ENCODE measurements around the gene SHFL. TPM values are rescaled to one million over a fixed set of nuclear protein-coding genes. Genes with fewer than 3 reads are reported as not detected.

SHFL gene
- total RNA-seq, 1 donor from 2014 or later, result 22.1 TPM

DNA sequence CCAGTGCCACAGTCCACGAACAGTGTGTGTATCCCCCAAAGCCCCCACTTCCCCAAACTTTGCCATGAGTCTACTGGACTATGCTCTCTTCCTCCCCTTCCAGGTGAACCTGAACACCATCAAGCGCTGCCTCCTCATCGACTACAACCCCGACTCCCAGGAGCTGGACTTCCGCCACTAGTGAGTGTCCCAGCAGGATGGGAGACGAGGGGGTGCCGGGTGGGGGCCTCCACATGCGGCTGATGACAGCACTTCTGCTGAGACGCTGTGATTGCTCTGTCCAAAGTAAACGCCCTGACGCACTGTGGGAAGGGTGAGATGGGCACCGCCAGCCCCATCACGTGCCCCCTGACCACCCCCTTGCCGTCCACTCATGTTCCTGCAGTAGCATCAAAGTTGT is 23.4 kb downstream of the SHFL start:
- no peak for DNase-seq (ENCODE audit: low read depth)

- no peak for DNase-seq (ENCODE audit: low read depth)
Measured at GRCh38 chr19:10110076-10110971, 24.2 kb downstream of the SHFL start.

- DNase-seq (ENCODE audit: low read depth), result no peak
Measured at GRCh38 chr19:10110972-10111317, 24.8 kb downstream of the SHFL start.

DNA sequence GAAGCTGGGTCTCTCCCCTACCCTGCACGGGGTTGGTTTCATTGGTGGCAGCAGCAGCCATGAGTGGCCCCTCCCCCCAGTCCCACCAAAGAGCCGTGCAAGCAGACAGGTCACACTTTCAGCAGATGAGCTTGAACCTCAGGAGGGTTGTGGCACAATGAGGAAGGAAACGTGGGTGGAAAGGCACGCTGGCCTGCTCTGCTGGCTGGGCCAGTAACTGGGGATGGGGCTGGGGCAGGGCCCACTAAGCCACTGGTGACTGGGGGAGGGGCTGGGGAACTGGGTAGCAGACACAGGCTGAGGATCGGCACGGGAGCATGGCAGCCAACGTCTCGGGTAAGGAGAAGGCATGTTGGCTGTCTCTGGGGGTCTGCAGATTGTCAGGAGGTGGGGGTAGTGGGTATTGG is 25.3 kb downstream of the SHFL start, which contains the start of gene P2RY11:
Gene P2RY11, plus strand, starts transcription at position 289 of the 407 bp plus-strand sequence. Its CDS starts 29 bp downstream, at position 318.
- DNase-seq (ENCODE audit: low read depth), result no peak

GRCh38 chr19:10112037-10112761 is 26.1 kb downstream of the SHFL start:
- no peak for DNase-seq (ENCODE audit: low read depth)

DNA sequence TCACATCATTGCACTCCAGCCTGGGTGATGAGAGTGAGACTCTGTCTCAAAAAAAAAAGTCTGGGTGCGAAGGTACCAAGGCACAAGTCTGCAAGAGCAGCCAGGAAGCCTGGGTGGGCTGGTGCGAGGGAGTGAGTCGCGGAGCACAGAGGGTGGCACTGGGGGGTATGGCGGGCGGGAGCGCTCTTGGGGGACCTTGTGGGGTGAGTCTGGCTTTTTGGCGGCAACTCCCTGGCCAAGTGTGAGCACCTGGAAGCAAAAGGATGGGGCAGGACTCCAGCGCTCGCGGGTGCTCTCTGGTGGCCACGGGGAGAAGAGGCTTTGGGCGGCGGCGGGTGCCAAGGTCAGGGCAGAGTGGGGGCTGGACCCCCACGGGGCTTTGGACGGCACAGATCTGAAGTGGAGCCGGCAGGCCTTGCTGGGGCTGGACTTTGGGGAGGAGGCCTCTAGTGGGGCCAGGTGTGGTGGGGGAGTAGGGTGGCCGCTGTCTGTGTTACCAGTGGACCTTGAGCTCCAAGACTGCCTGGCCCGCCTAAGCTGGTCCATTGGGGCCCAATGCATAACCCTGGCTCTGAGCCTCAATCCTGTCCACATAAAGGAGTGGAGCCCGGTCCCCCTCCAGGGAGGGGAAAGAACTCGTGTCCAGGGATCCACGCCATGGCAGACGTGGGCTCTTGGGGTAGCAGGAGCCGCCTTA is 26.9 kb downstream of the SHFL start:
- DNase-seq (ENCODE audit: low read depth), result no peak

DNA sequence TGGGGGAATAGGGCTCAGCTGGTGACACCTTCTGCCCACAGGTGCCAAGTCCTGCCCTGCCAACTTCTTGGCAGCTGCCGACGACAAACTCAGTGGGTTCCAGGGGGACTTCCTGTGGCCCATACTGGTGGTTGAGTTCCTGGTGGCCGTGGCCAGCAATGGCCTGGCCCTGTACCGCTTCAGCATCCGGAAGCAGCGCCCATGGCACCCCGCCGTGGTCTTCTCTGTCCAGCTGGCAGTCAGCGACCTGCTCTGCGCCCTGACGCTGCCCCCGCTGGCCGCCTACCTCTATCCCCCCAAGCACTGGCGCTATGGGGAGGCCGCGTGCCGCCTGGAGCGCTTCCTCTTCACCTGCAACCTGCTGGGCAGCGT is 27.5 kb downstream of the SHFL start:
- no peak for DNase-seq (ENCODE audit: low read depth)

DNA sequence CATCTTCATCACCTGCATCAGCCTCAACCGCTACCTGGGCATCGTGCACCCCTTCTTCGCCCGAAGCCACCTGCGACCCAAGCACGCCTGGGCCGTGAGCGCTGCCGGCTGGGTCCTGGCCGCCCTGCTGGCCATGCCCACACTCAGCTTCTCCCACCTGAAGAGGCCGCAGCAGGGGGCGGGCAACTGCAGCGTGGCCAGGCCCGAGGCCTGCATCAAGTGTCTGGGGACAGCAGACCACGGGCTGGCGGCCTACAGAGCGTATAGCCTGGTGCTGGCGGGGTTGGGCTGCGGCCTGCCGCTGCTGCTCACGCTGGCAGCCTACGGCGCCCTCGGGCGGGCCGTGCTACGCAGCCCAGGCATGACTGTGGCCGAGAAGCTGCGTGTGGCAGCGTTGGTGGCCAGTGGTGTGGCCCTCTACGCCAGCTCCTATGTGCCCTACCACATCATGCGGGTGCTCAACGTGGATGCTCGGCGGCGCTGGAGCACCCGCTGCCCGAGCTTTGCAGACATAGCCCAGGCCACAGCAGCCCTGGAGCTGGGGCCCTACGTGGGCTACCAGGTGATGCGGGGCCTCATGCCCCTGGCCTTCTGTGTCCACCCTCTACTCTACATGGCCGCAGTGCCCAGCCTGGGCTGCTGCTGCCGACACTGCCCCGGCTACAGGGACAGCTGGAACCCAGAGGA is 28.0 kb downstream of the SHFL start:
- no peak for DNase-seq (ENCODE audit: low read depth)

GRCh38 chr19:10114651-10115391 is 28.7 kb downstream of the SHFL start:
- DNase-seq (ENCODE audit: low read depth), result no peak

DNA sequence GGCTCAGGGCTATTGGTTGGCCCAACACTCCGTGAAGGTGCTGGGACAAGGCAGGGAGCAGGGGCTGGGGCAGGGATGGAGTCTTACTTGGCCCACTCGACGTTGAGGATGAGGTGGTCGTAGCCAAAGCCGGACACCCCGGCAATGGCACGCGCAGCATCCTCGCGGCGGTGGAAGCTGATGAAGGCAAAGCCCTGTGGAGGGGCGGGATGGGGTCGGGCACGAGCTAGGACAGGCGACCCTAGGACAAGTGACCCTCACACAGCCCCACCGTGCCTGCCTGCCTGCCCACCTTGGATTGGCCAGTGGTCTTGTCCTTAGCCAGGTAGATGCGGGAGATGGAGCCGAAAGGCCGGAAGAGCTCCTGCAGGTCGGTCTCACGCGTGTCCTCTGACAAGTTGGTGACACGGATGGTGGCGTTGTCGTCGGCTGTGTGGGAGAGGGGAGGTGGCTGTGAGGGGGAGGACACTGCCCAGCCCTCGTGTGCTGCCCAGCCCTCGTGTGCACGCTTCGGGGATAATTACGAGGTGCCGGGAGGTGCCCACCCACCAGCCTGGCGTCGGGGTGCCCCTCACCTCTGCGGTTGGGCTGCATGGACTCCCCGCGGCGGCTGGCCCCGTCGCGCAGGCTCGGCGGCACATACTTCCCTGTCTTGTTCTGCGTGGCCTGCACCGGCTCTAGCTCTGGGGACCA is 29.4 kb downstream of the SHFL start:
- no peak for DNase-seq (ENCODE audit: low read depth)

- DNase-seq (ENCODE audit: low read depth), result no peak
Measured at GRCh38 chr19:10116085-10116865, 30.2 kb downstream of the SHFL start.

DNA sequence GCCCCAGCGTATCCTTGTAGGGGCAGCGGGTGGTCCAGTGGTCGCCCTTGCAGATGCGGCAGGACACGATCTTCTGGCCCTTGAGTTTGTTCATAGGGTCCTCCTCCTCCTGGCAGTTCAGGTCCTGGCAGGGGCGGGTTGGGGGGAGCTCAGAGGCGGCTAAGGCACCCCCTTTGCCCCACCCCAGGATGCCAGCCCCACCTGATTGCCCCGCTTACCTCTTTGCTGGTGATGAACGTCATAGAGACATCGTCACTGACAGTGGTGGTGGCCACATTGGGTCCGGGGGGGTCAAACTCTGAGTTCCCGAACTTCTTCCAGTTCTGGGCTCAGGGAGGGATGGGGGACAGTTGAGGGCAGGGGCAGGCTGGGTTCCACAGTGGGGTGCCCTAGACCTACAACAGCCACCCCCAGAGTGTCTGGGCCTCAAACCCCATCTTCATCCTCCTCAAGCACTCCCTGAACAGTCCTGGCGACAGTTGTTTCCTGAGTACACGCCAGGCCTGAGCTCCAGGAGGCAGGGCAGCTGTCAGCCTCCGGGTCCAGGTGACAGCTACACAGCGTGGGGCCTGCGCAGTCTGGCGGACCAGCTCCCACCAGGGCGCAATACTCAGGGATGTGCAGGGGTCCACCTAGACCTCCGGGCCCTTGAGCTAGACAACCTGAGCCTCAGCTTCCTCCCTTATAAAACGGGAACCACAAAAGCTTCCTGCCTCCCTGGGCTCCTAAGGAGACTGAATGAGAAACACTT is 30.9 kb downstream of the SHFL start:
- DNase-seq (ENCODE audit: low read depth), result no peak

DNA sequence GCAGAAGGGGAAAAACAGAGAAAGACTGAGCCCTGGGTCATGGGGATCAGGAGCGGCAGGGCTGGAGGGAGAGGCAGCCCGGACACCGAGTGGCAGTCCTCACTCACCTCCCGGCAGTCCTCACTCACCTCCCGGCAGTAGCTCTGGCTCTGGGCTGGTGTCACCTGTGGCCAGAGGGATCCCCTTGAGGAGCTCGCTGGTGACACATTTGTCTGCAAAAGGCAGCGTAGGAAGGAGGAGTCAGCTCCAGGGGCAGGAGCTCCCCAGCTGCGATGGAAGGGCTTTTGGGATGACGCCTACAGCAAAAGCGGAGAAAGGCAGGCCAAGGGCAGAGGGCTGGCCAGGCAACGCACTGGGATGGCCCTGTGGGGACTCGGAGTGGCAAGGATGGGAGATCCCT is 32.8 kb downstream of the SHFL start:
- no peak for DNase-seq (ENCODE audit: low read depth)

GRCh38 chr19:10120538-10121189 is 34.5 kb downstream of the SHFL start:
- DNase-seq (ENCODE audit: low read depth), result peak; percentile 17

DNA sequence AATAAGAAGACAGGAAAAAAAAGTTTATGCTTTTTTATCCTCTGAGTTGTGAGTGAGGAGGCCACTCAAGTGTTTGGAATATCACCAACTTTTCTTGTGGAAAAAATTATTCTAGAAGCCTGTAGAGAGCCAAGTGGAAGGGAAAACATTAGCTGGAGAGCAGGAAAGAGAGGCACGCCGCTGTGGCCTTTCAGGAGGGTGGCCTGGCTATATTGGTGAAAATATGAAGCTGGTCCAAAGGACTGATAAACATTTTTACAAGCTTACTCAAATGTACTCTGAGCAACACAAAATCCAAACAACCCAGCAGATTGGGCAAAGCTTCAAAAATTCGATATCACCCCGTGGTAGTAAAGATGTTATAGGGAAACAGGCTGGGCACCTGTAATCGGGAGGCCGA is 35.9 kb downstream of the SHFL start:
- DNase-seq (ENCODE audit: low read depth), result no peak

DNA sequence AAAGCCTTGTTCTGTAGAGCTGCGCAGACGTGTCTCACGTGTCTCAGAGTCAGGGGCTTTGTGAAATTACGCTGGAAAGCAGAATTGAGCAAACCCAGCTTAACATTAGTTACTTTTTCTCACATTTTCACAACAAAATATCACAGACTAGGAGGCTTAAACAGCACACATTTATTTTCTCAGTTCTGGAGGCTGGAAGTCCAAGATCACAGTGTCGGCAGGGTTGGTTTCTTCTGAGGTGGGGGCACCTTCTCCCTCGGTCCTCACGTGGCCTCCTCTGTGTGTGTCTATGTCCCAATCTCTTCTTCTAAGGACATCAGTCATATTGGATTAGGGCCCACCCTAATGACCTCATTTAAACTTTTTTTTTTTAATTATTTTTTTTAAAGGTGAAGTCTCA is 38.3 kb downstream of the SHFL start:
- DNase-seq (ENCODE audit: low read depth), result no peak

- DNase-seq (ENCODE audit: low read depth), result no peak
Measured at GRCh38 chr19:10126213-10126639, 40.1 kb downstream of the SHFL start.

- DNase-seq (ENCODE audit: low read depth), result no peak
Measured at GRCh38 chr19:10132905-10133304, 46.8 kb downstream of the SHFL start.

Data from renal cortical epithelial cell (primary cell).